Mesendoderm (in vitro differentiated cells): ENCODE results near the gene THSD7A.

ENCODE experiments used
- DNase-seq: peaks from one replicate; pipeline ENCODE4 v3.0.0; 2013
- H2AK5ac ChIP-seq: 2 replicates; pipeline ENCODE4 v1.6.1; 2013; ENCODE audit warnings: low read length, inconsistent platforms
- H2BK120ac ChIP-seq: 2 replicates; pipeline ENCODE4 v1.6.1; 2013; ENCODE audit warnings: low read depth, mild to moderate bottlenecking, low read length, moderate library complexity, mixed read lengths
- H2BK15ac ChIP-seq: replicated peaks from 2 replicates; pipeline ENCODE4 v1.6.1; 2013; ENCODE audit warnings: low read depth, mild to moderate bottlenecking, moderate library complexity
- H2BK5ac ChIP-seq: 2 replicates; pipeline ENCODE4 v1.6.1; 2013; ENCODE audit warnings: low read length, inconsistent platforms
- H3K18ac ChIP-seq: 2 replicates; pipeline ENCODE4 v1.6.1; 2013; ENCODE audit warnings: mild to moderate bottlenecking, low read length, mixed read lengths
- H3K23ac ChIP-seq: one replicate; pipeline ENCODE4 v1.6.1; 2013; ENCODE audit warnings: low read length
- H3K27ac ChIP-seq: 2 replicates; pipeline ENCODE4 v1.5.1; 2013; ENCODE audit warnings: low read depth, mild to moderate bottlenecking, inconsistent platforms, low read length, moderate library complexity
- H3K27me3 ChIP-seq: 2 replicates; pipeline ENCODE4 v1.6.1; 2013; ENCODE audit warnings: low read length, control low read depth, mild to moderate bottlenecking, inconsistent platforms; ENCODE audit not compliant: insufficient read depth, poor library complexity
- H3K36me3 ChIP-seq: 2 replicates; pipeline ENCODE4 v1.6.1; 2013; ENCODE audit warnings: low read length, inconsistent platforms; ENCODE audit not compliant: control insufficient read depth, insufficient read depth
- H3K4ac ChIP-seq: one replicate; pipeline ENCODE4 v1.6.1; 2013; ENCODE audit warnings: low read depth, mild to moderate bottlenecking, low read length, moderate library complexity
- H3K4me1 ChIP-seq: 2 replicates; pipeline ENCODE4 v1.6.1; 2013; ENCODE audit warnings: low read depth, low read length, inconsistent platforms; ENCODE audit not compliant: control insufficient read depth
- H3K4me2 ChIP-seq: 2 replicates; pipeline ENCODE4 v1.6.1; 2013; ENCODE audit warnings: low read length
- H3K4me3 ChIP-seq: 2 replicates; pipeline ENCODE4 v1.5.1; 2013; ENCODE audit warnings: mild to moderate bottlenecking, low read length
- H3K56ac ChIP-seq: one replicate; pipeline ENCODE4 v1.6.1; 2013; ENCODE audit warnings: low read length
- H3K79me1 ChIP-seq: 2 replicates; pipeline ENCODE4 v1.6.1; 2013; ENCODE audit warnings: low read length, inconsistent platforms
- H3K79me2 ChIP-seq: 2 replicates; pipeline ENCODE4 v1.6.1; 2013; ENCODE audit warnings: mild to moderate bottlenecking, low read length; ENCODE audit not compliant: control insufficient read depth, insufficient read depth
- H3K9ac ChIP-seq: 2 replicates; pipeline ENCODE4 v1.6.1; 2013; ENCODE audit warnings: low read length, inconsistent platforms
- H4K5ac ChIP-seq: one replicate; pipeline ENCODE4 v1.6.1; 2013; ENCODE audit warnings: low read length
- H4K8ac ChIP-seq: one replicate; pipeline ENCODE4 v1.6.1; 2013; ENCODE audit warnings: low read depth, mild to moderate bottlenecking, control low read depth, low read length, moderate library complexity
- WGBS: extraction: QIAGEN DNeasy Blood & Tissue Kit; methylation state at CpG from one replicate; pipeline ENCODE4 v1.1.7; 2013; ENCODE audit warnings: low lambda C conversion rate, missing lambda C conversion rate; ENCODE audit not compliant: insufficient coverage; ENCODE audit errors: extremely low coverage; 5-methylcytosine and 5-hydroxymethylcytosine counted together

Gene THSD7A

GRCh38 chr7:11747715-11748485 lies 84.1 kb downstream of the THSD7A start:
- Histone ChIP-seq H3K27ac (no peak overlapping the region), H3K4me1 (no peaks in the 10 kb centered on the region), H3K9ac (no peak overlapping the region), H3K4me3 (no peak overlapping the region), H3K79me1 (no peaks in the 10 kb centered on the region), H3K27me3 (no peaks in the 10 kb centered on the region), H4K5ac (no peak overlapping the region), H2BK5ac (no peak overlapping the region), H2AK5ac (no peak overlapping the region), H3K23ac (no peak overlapping the region), H2BK15ac (no peak overlapping the region), H3K18ac (no peak overlapping the region), H3K4ac (no peak overlapping the region), H3K56ac (no peak overlapping the region), H3K4me2 (no peak overlapping the region), H2BK120ac (no peak overlapping the region), H3K36me3 (no peaks in the 10 kb centered on the region), H4K8ac (no peak overlapping the region), H3K79me2 (no peaks in the 10 kb centered on the region)
- DNase-seq = no peak
- no CpG with 5 or more reads among the region's 4 CpGs for WGBS

GRCh38 chr7:11746591-11746990 lies 85.4 kb downstream of the THSD7A start:
- H2AK5ac ChIP-seq = no peak overlapping the region
- H3K79me1 ChIP-seq = no peaks in the 10 kb centered on the region
- H3K4ac ChIP-seq = no peak overlapping the region
- H2BK120ac ChIP-seq = no peak overlapping the region
- H3K36me3 ChIP-seq = no peaks in the 10 kb centered on the region
- no peak overlapping the region for H4K8ac ChIP-seq
- H3K23ac ChIP-seq = no peak overlapping the region
- no peak overlapping the region for H3K18ac ChIP-seq
- no peak overlapping the region for H3K9ac ChIP-seq
- no peaks in the 10 kb centered on the region for H3K79me2 ChIP-seq
- no peak overlapping the region for H3K4me3 ChIP-seq
- H3K27ac ChIP-seq = no peak overlapping the region
- no peak overlapping the region for H3K4me2 ChIP-seq
- no peak overlapping the region for H2BK5ac ChIP-seq
- WGBS = no CpG with 5 or more reads among the region's 1 CpG
- H3K56ac ChIP-seq = no peak overlapping the region
- no peak overlapping the region for H4K5ac ChIP-seq
- H3K4me1 ChIP-seq = no peaks in the 10 kb centered on the region
- no peaks in the 10 kb centered on the region for H3K27me3 ChIP-seq
- no peak for DNase-seq
- no peak overlapping the region for H2BK15ac ChIP-seq

DNA sequence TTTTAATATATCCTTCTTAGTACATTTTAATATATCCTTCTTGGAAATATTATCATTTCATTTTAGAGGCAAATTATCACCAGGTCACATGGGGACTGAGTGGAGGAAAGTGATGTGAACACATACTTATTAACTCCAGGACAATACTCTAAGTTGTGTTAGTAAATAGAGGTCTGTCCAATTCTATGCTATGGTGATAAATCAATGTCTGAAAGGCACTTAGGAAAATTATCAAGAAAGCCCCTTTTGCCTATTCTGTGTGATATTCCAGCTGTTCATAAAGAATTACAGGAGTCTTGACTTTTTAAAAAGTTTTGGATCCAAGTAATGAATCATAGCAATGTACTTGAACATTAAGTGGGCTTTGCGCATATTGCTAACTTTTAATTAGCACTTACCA lies 88.5 kb downstream of the THSD7A start:
- Histone ChIP-seq H3K4me1 (no peaks in the 10 kb centered on the region), H3K56ac (no peak overlapping the region), H3K18ac (no peak overlapping the region), H3K4me2 (no peak overlapping the region), H2BK5ac (no peak overlapping the region), H3K4me3 (no peak overlapping the region), H2AK5ac (no peak overlapping the region), H3K27me3 (no peaks in the 10 kb centered on the region), H3K79me2 (no peaks in the 10 kb centered on the region), H4K5ac (no peak overlapping the region), H3K9ac (no peak overlapping the region), H3K27ac (no peak overlapping the region), H3K36me3 (no peaks in the 10 kb centered on the region), H3K79me1 (no peaks in the 10 kb centered on the region), H4K8ac (no peak overlapping the region), H2BK120ac (no peak overlapping the region), H3K23ac (no peak overlapping the region), H3K4ac (no peak overlapping the region), H2BK15ac (no peak overlapping the region)
- DNase-seq = no peak
- WGBS = no CpG with 5 or more reads among the region's 1 CpG

- DNase-seq = no peak
- Histone ChIP-seq H3K4me1 (no peaks in the 10 kb centered on the region), H3K4me2 (no peak overlapping the region), H3K79me2 (no peaks in the 10 kb centered on the region), H4K5ac (no peak overlapping the region), H3K18ac (no peak overlapping the region), H3K27ac (no peak overlapping the region), H3K4ac (no peak overlapping the region), H3K27me3 (no peaks in the 10 kb centered on the region), H2BK120ac (no peak overlapping the region), H2BK5ac (no peak overlapping the region), H4K8ac (no peak overlapping the region), H3K9ac (no peak overlapping the region), H3K23ac (no peak overlapping the region), H3K36me3 (no peaks in the 10 kb centered on the region), H2BK15ac (no peak overlapping the region), H2AK5ac (no peak overlapping the region), H3K56ac (no peak overlapping the region), H3K79me1 (no peaks in the 10 kb centered on the region), H3K4me3 (no peak overlapping the region)
- WGBS = no CpG with 5 or more reads among the region's 3 CpGs
These were observed 89.0 kb downstream of the THSD7A start for GRCh38 chr7:11743016-11743415.

DNA sequence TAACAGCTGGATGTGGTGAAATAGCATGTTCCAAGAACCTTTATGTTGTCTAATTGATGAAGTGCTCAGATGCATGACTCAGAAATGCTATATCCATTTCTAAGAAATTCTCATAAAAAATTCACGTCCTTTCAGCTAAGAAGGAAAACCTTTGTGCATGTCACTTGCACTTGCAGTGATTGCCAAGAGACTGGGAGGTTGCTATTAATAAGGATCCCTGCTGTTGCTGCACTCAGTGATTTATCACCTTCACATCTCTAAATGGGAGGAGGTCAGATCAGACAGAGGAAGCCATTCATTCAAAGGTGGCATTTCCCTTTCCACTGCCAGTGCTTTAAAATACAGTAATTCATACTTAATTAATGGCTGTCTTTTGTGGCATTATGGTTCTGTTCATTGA lies 89.5 kb downstream of the THSD7A start:
- H3K4me3 ChIP-seq = no peak overlapping the region
- H3K23ac ChIP-seq = no peak overlapping the region
- no peak overlapping the region for H3K9ac ChIP-seq
- no peak overlapping the region for H3K4me2 ChIP-seq
- H2AK5ac ChIP-seq = no peak overlapping the region
- no peaks in the 10 kb centered on the region for H3K79me2 ChIP-seq
- no peak for DNase-seq
- no CpG with 5 or more reads among the region's 1 CpG for WGBS
- no peak overlapping the region for H2BK15ac ChIP-seq
- no peak overlapping the region for H4K5ac ChIP-seq
- no peaks in the 10 kb centered on the region for H3K27me3 ChIP-seq
- H4K8ac ChIP-seq = no peak overlapping the region
- no peak overlapping the region for H3K56ac ChIP-seq
- H3K36me3 ChIP-seq = no peaks in the 10 kb centered on the region
- no peak overlapping the region for H3K18ac ChIP-seq
- no peaks in the 10 kb centered on the region for H3K4me1 ChIP-seq
- H2BK120ac ChIP-seq = no peak overlapping the region
- no peak overlapping the region for H3K27ac ChIP-seq
- no peaks in the 10 kb centered on the region for H3K79me1 ChIP-seq
- no peak overlapping the region for H2BK5ac ChIP-seq
- no peak overlapping the region for H3K4ac ChIP-seq

DNA sequence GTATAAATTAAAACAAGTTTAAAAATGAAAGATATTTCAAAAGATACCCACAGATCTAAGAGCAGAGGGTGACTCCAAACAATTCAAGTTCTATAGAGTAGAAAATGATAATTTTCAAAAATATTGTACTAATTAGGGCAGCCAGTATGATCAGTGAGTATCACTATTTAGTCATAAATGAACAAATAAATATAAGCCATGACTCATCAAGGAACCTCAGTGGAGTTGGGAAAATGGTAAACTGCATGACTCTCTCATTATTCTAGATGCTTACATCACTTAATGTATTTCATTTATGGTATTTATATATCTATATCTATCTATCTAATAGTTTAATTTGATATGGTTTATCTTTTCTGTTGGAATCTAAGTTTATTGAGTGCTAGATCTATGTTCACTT lies 94.3 kb downstream of the THSD7A start:
- no peak for DNase-seq
- no peak overlapping the region for H2BK120ac ChIP-seq
- no peak overlapping the region for H3K27ac ChIP-seq
- no peak overlapping the region for H4K8ac ChIP-seq
- no peaks in the 10 kb centered on the region for H3K36me3 ChIP-seq
- no peaks in the 10 kb centered on the region for H3K79me1 ChIP-seq
- H3K79me2 ChIP-seq = no peaks in the 10 kb centered on the region
- H3K23ac ChIP-seq = no peak overlapping the region
- H3K9ac ChIP-seq = no peak overlapping the region
- H3K4me3 ChIP-seq = no peak overlapping the region
- no peak overlapping the region for H2BK15ac ChIP-seq
- no peak overlapping the region for H2AK5ac ChIP-seq
- H3K4ac ChIP-seq = no peak overlapping the region
- H3K4me2 ChIP-seq = no peak overlapping the region
- H4K5ac ChIP-seq = no peak overlapping the region
- no peaks in the 10 kb centered on the region for H3K4me1 ChIP-seq
- no peak overlapping the region for H3K18ac ChIP-seq
- H3K56ac ChIP-seq = no peak overlapping the region
- H3K27me3 ChIP-seq = no peaks in the 10 kb centered on the region
- H2BK5ac ChIP-seq = no peak overlapping the region
